SH-SY5Y (cell line): ENCODE results near the gene RAB7A.

ENCODE experiments used
- GATA2 ChIP-seq: IDR thresholded peaks from 2 replicates; pipeline ENCODE4 v1.6.1; 2011; ENCODE audit warnings: mild to moderate bottlenecking, low read depth, low read length
- GATA3 ChIP-seq: IDR thresholded peaks from 2 replicates; pipeline ENCODE4 v1.6.1; 2011; ENCODE audit warnings: low read depth, mild to moderate bottlenecking, low read length, moderate library complexity

- TF ChIP-seq GATA3 (no peak), GATA2 (no peak)
Observed at GRCh38 chr3:128849911-128850455, 124.0 kb downstream of the RAB7A start.
